Limb (tissue), 2 donors: ENCODE results near the gene TYRO3.

Experiments used
- DNase-seq, 2 donors: peaks; one replicate each; pipeline ENCODE4 v3.0.0-alpha.2; 2016; ENCODE audit errors: extremely low spot score in 2 of 2

Gene TYRO3

GRCh38 chr15:41603941-41604911, 45.2 kb downstream of the TYRO3 start:
- peak; percentile 63 to 72 for DNase-seq

GRCh38 chr15:41605566-41605965, 46.6 kb downstream of the TYRO3 start:
- DNase-seq, result no peak

- DNase-seq, result no peak
Measured at GRCh38 chr15:41606997-41607396, 48.0 kb downstream of the TYRO3 start.

GRCh38 chr15:41609123-41609522, 50.1 kb downstream of the TYRO3 start:
- no peak for DNase-seq

GRCh38 chr15:41610048-41610447, 51.0 kb downstream of the TYRO3 start:
- DNase-seq, result no peak

GRCh38 chr15:41620536-41621199, 61.7 kb downstream of the TYRO3 start:
- DNase-seq, result no peak

GRCh38 chr15:41621200-41622193, 62.5 kb downstream of the TYRO3 start:
- peak; percentile 89 to 94 for DNase-seq

- no peak for DNase-seq
Measured at GRCh38 chr15:41622901-41623300, 63.9 kb downstream of the TYRO3 start.

GRCh38 chr15:41627203-41627602, 68.2 kb downstream of the TYRO3 start:
- DNase-seq, result no peak

GRCh38 chr15:41629463-41629862, 70.5 kb downstream of the TYRO3 start:
- no peak for DNase-seq

- no peak for DNase-seq
Measured at GRCh38 chr15:41629883-41630282, 70.9 kb downstream of the TYRO3 start.

- DNase-seq, result no peak
Measured at GRCh38 chr15:41630616-41631217, 71.7 kb downstream of the TYRO3 start.

- DNase-seq, result no peak
Measured at GRCh38 chr15:41631880-41632470, 73.0 kb downstream of the TYRO3 start.
